Natural killer cell (primary cell): ENCODE measurements around the gene INTS7. TPM values are rescaled to one million over a fixed set of nuclear protein-coding genes. Genes with fewer than 3 reads are reported as not detected.

Source experiments
- ATAC-seq, 3 donors: fragments of 150-1000 bp in 2 of 3; fragments of 200-7000 bp in 1 of 3; cut with Tn5 transposase; 1 replicate in 1 of 3; 2 replicates in 2 of 3; pipeline ENCODE4 v1.10.0; 2021; ENCODE audit warnings: mild to moderate bottlenecking in 2 of 3, moderate library complexity in 2 of 3
- DNase-seq, 2 donors: peaks; one replicate each; pipeline versions ENCODE4 v3.0.0 to v3.0.0-alpha.2; 2013 to 2021; ENCODE audit warnings: mixed read lengths in 1 of 2
- H3K27ac ChIP-seq: one replicate; pipeline ENCODE4 v1.5.1; 2013; ENCODE audit warnings: mild to moderate bottlenecking, low read length
- H3K27me3 ChIP-seq: one replicate; pipeline ENCODE4 v1.6.1; 2013; ENCODE audit warnings: low read length; ENCODE audit not compliant: control insufficient read depth, insufficient read depth
- H3K36me3 ChIP-seq: one replicate; pipeline ENCODE4 v1.6.1; 2013; ENCODE audit warnings: low read length; ENCODE audit not compliant: control insufficient read depth, insufficient read depth
- H3K4me1 ChIP-seq: one replicate; pipeline ENCODE4 v1.6.1; 2013; ENCODE audit warnings: low read length; ENCODE audit not compliant: control insufficient read depth, insufficient read depth
- H3K4me3 ChIP-seq: one replicate; pipeline ENCODE4 v1.5.1; 2013; ENCODE audit warnings: low read length
- H3K9me3 ChIP-seq: one replicate; pipeline ENCODE4 v1.6.1; 2013; ENCODE audit warnings: low read length; ENCODE audit not compliant: control insufficient read depth, insufficient read depth
- H3K27ac Mint-ChIP-seq, 2 donors: one replicate each; pipeline ENCODE4 v1.8.0; 2022; ENCODE audit warnings: mild to moderate bottlenecking in 2 of 2, mixed read lengths in 2 of 2, moderate library complexity in 1 of 2
- H3K27me3 Mint-ChIP-seq, 2 donors: one replicate each; pipeline ENCODE4 v1.8.0; 2022; ENCODE audit warnings: low read depth in 2 of 2, mixed read lengths in 2 of 2
- H3K36me3 Mint-ChIP-seq: one replicate; pipeline ENCODE4 v1.8.0; 2022; ENCODE audit warnings: mixed read lengths
- H3K4me1 Mint-ChIP-seq, 2 donors: one replicate each; pipeline ENCODE4 v1.8.0; 2022; ENCODE audit warnings: mixed read lengths in 2 of 2
- H3K4me3 Mint-ChIP-seq: one replicate; pipeline ENCODE4 v1.8.0; 2022; ENCODE audit warnings: mild to moderate bottlenecking, moderate library complexity, mixed read lengths
- H3K9me3 Mint-ChIP-seq, 2 donors: one replicate each; pipeline ENCODE4 v1.8.0; 2022; ENCODE audit warnings: mixed read lengths in 2 of 2
- WGBS: methylation state at CpG from one replicate; pipeline ENCODE4 v1.1.7; 2013; ENCODE audit warnings: missing lambda C conversion rate; ENCODE audit not compliant: insufficient coverage; 5-methylcytosine and 5-hydroxymethylcytosine counted together
- intact Hi-C: fragments of 100-400 bp; cut with micrococcal nuclease; formaldehyde crosslinking; loops from one replicate; pipeline ENCODE4 v1.14.2; 2022
- total RNA-seq, 4 donors: library from RNA; stranded (reverse); fragments of 120-200 nt in 1 of 4; gene quantifications; one replicate each; pipeline versions ENCODE4 v1.2.3 to v1.2.4, GENCODE V29; 2013 to 2022
- TF ChIP-seq, protein P1 (sequence below): fragments of 200-600 bp; IDR thresholded peaks from one replicate; pipeline ENCODE4 v1.8.0; 2022; ENCODE audit warnings: antibody characterized with exemption

Gene INTS7
- total RNA-seq, 3 donors from 2014 or later (not counting 1 experiment from before 2014, with no cell fraction given): 10.0 to 20.3 (median 11.0) TPM

DNA sequence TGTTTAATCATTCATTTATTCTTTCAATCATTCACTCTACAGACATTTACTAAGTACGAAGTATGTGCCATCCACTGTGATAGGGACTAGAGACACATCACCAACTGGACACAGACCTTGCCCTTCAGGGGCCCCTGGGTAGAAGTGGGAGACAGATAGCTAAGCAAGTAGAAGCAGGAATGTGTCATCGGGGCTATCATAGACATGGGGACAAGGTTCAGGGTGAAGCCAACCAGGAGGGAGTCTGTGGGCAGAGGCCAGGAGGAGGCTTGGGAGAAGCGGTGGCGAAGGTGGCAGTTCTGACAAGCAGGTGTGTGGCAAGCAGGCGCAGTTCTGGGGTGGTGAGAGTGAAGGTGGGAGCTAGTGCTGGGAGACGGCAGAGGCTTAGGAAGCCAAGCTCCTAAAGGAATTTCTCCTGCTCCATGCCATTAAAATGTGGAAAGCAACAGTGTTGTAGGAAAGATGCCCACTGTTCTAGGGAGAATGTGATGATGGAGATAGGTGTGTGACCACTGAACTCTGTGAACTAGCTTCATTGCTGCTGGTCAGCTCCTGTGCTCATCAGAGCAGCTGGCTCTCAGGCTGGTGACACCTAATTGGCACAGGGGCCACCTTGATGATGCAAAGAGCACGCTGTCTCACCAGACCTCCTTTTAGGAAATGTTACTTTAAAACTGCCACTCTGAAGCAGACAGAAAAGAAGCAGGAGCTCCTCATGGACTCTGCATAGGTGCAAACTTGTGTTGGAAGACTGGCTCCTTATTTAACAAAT, 125.1 kb downstream of the INTS7 start:
- Histone ChIP-seq H3K36me3 (no peaks in the 10 kb centered on the region), H3K4me1 (no peaks in the 10 kb centered on the region), H3K4me3 (no peak overlapping the region), H3K27ac (no peak overlapping the region), H3K9me3 (no peaks in the 10 kb centered on the region), H3K27me3 (no peaks in the 10 kb centered on the region)
- H3K27me3 Mint-ChIP-seq: peaks cover 0 to 14% of the 10 kb centered on the region in 2 donors
- WGBS: 95% methylated on average over 6 of the region's 7 CpGs
- TF ChIP-seq, protein P1, sequence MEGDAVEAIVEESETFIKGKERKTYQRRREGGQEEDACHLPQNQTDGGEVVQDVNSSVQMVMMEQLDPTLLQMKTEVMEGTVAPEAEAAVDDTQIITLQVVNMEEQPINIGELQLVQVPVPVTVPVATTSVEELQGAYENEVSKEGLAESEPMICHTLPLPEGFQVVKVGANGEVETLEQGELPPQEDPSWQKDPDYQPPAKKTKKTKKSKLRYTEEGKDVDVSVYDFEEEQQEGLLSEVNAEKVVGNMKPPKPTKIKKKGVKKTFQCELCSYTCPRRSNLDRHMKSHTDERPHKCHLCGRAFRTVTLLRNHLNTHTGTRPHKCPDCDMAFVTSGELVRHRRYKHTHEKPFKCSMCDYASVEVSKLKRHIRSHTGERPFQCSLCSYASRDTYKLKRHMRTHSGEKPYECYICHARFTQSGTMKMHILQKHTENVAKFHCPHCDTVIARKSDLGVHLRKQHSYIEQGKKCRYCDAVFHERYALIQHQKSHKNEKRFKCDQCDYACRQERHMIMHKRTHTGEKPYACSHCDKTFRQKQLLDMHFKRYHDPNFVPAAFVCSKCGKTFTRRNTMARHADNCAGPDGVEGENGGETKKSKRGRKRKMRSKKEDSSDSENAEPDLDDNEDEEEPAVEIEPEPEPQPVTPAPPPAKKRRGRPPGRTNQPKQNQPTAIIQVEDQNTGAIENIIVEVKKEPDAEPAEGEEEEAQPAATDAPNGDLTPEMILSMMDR: no peak
- H3K9me3 Mint-ChIP-seq: no peaks in the 10 kb centered on the region
- no peak overlapping the region for H3K27ac Mint-ChIP-seq
- intact Hi-C loops: no loop called here
- H3K36me3 Mint-ChIP-seq: no peaks in the 10 kb centered on the region
- DNase-seq (no peak), ATAC-seq (no peak)
- no peak overlapping the region for H3K4me3 Mint-ChIP-seq
- H3K4me1 Mint-ChIP-seq: no peaks in the 10 kb centered on the region

DNA sequence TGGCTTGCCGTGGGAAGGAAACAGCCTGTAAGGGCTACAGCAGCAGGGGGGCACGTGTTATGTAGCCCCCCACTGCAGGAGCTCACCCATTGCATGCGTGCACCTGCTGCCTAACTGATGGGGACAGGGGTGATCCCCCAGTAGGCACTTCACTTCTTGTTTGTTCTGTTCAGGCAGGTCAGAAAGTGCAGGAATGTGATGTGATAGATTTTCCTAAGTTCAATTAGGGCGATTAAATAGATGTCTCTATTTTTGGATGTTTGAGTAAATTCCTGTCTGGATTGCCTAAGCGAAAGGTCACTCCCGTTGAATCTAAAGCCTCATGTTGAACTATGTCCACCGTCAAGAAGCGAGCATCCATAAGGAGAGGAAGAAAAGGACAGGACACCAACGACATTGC, 126.0 kb downstream of the INTS7 start:
- no peak overlapping the region for H3K27ac ChIP-seq
- WGBS: 87% methylated on average over 8 of the region's 9 CpGs
- no peaks in the 10 kb centered on the region for H3K4me1 Mint-ChIP-seq

DNA sequence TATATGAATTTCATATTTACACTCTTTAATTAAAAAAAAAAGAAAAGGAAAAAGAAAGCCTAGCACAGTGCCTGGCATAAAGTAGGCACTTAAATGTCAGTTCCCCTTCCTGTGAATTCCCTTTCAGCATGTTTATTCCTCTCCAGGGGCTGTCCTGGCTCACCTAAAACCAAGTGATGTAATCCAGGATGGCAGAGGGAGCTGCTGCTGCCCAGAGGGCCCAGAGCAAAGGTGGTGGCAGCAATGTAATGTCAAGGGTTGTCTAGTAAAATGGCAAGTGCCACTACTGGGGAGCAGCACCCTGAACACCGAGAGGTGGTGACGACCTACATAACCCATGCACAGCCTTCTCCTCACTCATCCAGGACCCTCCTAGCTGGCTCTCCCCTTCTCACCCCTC, 126.4 kb downstream of the INTS7 start:
- Histone ChIP-seq H3K9me3 (no peaks in the 10 kb centered on the region), H3K36me3 (no peaks in the 10 kb centered on the region), H3K27me3 (no peaks in the 10 kb centered on the region), H3K4me3 (no peak overlapping the region), H3K27ac (no peak overlapping the region), H3K4me1 (no peaks in the 10 kb centered on the region)
- intact Hi-C loops: no loop called here
- H3K36me3 Mint-ChIP-seq: no peaks in the 10 kb centered on the region
- H3K27ac Mint-ChIP-seq: no peak overlapping the region
- H3K4me3 Mint-ChIP-seq: no peak overlapping the region
- no peaks in the 10 kb centered on the region for H3K9me3 Mint-ChIP-seq
- no peaks in the 10 kb centered on the region for H3K4me1 Mint-ChIP-seq
- H3K27me3 Mint-ChIP-seq: peaks cover 0 to 14% of the 10 kb centered on the region in 2 donors
- no peak for ATAC-seq
- WGBS: 92% methylated on average over 2 of the region's 2 CpGs
- TF ChIP-seq, protein P1: no peak
- no peak for DNase-seq

More for the DNA sequence above, 126.0 kb downstream of the INTS7 start:
- TF ChIP-seq, protein P1: no peak
- H3K9me3 ChIP-seq: no peaks in the 10 kb centered on the region
- no peaks in the 10 kb centered on the region for H3K36me3 ChIP-seq
- no peaks in the 10 kb centered on the region for H3K27me3 ChIP-seq
- intact Hi-C loops: no loop called here
- Mint-ChIP-seq H3K27me3 (peaks cover 0 to 14% of the 10 kb centered on the region in 2 donors), H3K27ac (no peak overlapping the region), H3K4me3 (no peak overlapping the region), H3K36me3 (no peaks in the 10 kb centered on the region), H3K9me3 (no peaks in the 10 kb centered on the region)
- ATAC-seq (no peak), DNase-seq (no peak)
- H3K4me3 ChIP-seq: no peak overlapping the region
- no peaks in the 10 kb centered on the region for H3K4me1 ChIP-seq

DNA sequence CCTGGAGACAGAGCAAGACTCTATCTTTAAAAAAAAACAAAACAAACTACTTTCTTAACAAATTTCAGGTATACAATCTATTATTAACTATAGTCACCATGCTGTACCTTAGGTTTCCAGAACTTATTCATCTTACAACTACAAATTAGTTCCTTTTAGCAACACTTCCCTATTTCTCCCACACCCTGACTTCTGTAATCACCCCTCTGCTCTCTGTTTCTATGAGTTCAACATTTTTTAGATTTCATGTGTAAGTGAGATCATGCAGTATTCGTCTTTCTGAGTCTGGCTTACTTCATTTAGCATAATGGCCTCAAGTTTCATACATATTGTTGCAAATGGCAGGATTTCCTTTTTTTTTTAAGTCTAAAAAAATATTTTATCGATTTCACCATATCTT, 126.9 kb downstream of the INTS7 start:
- Mint-ChIP-seq H3K36me3 (no peaks in the 10 kb centered on the region), H3K4me3 (no peak overlapping the region), H3K4me1 (no peaks in the 10 kb centered on the region), H3K27ac (no peak overlapping the region), H3K9me3 (no peaks in the 10 kb centered on the region), H3K27me3 (peaks cover 0 to 14% of the 10 kb centered on the region in 2 donors)
- H3K27me3 ChIP-seq: no peaks in the 10 kb centered on the region
- ATAC-seq: no peak
- H3K4me3 ChIP-seq: no peak overlapping the region
- no peaks in the 10 kb centered on the region for H3K4me1 ChIP-seq
- no peaks in the 10 kb centered on the region for H3K36me3 ChIP-seq
- TF ChIP-seq, protein P1: no peak
- no peak for DNase-seq
- intact Hi-C loops: no loop called here
- H3K9me3 ChIP-seq: no peaks in the 10 kb centered on the region
- H3K27ac ChIP-seq: no peak overlapping the region
- WGBS: 40% methylated on average over 1 of the region's 2 CpGs
